ENCODE measurements around the gene ZG16.
"Not testable (repeated sequence)": the region's sequence is repeated elsewhere in the genome, so short reads cannot be mapped to it uniquely, and the experiment has no call there.

The ZG16 gene, protein sequence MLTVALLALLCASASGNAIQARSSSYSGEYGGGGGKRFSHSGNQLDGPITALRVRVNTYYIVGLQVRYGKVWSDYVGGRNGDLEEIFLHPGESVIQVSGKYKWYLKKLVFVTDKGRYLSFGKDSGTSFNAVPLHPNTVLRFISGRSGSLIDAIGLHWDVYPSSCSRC

DNA sequence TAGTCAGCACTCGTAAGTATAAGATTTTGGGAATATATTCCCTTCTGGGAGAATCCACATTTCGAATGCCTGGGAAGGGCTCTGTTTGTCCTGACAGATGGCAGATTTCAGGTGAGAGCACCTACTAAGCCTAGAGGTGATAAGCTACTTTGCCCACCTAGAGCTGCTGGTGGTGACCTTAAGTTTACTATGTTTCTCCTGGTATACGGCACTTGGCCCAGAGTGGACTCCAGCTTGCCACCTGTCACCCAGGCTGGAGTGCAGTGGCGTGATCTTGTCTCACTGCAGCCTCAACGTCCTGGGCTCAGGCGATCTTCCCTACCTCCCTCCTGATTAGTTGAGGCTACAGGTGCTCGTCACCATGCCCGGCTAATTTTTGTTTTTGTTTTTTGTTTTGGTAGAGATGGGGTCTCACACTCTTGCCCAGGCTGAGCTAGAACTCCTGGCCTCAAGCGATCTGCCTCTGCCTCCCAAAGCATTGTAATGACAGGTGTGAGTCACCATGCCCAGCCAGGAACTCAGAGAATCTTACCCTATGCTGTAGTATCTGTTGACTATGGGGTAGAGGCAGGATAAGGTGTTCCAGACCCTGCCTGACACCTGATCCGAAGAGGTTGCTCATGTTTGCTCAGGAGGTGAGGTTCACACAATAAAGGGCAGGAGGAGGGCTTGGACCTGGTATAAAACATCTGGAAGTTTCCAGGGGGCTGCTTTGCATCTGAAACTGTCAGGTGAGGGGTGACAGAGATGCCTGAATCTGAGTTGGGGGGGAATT, at the start of gene ZG16:
TSS of gene ZG16 (plus strand) at position 681 of the 775 bp plus-strand sequence. CDS start 1,011 bp downstream, outside the sequence.
- DNase-seq (ENCODE audit: low spot score) = no peak

DNA sequence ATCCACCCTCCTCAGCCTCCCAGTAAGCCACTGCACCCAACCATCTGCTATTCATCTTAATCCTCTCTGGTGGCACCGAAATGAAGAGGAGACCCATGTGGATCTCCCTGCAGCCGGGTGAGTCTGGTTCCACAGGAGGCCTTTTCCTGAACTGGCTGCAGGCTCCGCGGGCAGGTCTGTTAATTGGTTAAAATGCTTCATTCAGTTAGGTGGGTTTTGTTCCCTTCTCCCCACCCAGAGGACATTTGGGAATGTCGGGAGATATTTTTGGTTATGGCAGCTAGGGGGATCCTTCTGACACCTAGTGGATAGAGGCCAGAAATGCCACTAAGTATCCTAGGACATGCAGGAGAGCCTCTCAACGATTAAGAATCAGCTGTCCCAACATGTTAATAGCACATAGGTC, 48.9 kb upstream of the ZG16 start:
- DNase-seq (ENCODE audit: low spot score) = peak; percentile 71

DNA sequence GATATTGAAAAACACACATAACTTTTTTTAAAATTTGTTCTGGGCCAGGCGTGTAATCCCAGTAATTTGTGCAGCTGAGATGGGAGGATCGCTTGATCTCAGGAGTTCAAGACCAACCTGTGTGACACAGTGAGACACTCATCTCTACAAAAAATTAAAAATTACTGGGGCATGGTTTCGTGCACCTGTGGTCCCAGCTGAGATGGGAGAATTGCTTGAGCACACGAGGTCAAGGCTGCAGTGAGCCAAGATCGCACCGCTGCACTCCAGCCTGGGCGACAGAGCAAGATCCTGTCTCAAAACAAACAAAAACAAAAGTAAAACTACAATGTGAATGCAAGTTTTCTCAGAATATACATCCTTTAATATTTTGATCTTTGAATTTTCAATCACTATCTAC, 47.4 kb upstream of the ZG16 start:
- no peak for DNase-seq (ENCODE audit: low spot score)

DNA sequence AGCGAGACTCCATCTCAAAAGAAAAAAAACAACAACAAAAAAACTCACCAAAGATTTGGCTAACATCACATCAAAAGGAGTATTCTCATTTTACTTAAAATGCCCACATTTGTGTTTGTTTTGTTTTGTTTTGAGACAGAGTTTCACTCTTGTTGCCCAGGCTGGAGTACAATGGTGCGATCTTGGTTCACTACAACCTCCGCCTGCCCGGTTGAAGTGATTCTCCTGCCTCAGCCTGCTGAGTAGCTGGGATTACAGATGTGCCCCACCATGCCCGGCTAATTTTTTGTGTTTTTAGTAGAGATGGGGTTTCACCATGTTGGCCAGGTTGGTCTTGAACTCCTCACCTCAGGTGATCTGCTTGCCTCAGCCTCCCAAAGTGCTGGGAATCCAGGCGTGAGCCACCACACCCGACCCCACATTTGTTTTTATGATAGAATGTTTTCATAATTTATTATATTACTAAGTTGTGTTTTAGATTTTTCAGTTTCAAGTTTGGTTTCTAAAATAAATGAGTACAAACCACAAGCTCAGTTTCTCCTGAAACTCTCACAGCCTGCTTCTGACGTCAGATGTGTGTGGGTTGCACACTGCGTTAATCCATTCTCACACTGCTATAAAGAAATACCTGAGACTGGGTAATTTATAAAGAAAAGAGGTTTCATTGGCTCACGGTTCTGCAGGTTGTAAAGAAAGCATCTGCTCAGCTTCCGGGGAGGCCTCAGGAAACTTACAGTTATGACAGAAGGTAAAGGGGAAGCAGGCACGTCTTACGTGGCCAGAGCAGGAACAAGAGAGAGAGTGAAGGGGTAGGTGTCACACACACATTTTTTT, 46.1 kb upstream of the ZG16 start:
- DNase-seq (ENCODE audit: low spot score) = not testable (repeated sequence)

DNA sequence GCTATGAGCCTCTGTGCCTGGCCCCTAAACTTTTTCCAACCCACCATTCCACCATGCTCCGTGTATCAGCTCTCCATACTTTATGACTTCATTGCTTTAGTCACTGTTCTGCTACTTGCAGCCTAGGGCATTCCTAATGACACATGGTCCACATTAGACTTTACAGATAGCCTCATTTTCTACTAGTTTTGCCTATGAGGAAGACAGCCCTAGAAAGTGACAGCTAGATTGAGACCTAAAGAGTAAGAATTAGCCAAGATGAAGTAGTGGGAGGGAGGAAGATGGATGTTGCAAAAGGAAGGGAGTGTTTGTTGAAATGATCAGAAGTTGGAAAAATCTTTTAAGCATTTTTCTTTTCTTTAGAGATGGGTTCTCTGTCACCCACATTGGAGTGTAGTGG, 43.3 kb upstream of the ZG16 start:
- DNase-seq (ENCODE audit: low spot score) = no peak

DNA sequence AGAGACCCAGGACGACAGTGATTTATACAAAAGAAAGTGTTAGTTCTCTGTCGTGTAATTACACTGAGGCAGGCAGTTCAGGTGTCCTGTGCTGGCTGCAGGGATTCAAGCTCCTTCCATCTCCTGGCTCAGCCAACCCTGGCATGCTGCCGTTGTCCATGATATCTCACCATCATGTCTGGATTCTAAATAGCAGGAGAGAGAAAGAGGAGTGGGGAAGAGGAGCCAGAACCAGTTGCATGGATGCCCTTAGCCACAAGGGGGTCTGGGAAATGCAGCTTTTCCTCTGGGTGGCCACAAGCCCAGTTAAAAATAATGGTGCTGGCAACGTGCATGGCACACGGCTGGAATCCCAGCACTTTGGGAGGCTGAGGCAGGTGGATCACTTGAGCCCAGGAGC, 41.9 kb upstream of the ZG16 start:
- DNase-seq (ENCODE audit: low spot score) = no peak

DNA sequence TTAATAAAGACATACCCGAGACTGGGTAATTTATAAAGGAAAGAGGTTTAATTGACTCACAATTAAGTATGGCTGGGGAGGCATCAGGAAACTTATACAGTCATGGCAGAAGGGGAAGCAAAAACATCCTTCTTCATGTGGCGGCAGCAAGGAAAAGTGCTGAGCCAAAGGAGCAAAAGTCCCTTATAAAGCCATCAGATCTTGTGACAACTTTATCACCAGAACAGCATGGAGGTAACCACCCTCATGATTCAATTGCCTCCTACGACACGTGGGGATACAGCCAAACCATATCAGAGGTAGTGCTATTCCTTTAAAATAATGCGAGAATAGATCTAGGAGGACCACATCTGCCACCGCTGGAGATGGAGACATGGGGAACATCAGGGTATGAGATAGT, 41.3 kb upstream of the ZG16 start:
- no peak for DNase-seq (ENCODE audit: low spot score)

DNA sequence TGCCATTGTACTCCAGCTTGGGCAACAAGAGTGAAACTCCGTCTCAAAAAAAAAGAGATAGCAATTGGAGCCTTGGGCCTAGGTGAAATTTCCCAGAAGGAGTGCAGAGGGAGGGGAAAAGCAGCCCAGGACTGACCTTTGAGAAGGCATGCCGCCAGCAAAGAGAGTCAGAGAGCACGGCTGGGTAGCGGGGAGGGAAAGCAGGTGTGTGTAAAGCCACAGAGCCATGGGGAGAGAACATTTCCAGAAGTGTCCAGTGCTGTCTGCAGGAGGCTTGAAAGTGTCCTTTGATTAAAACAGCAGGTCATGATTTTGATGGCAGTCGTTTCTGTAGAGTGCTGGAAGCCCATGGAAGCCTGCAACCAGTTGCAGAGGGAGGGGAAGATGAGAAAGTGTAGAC, 40.3 kb upstream of the ZG16 start:
- no peak for DNase-seq (ENCODE audit: low spot score)

DNA sequence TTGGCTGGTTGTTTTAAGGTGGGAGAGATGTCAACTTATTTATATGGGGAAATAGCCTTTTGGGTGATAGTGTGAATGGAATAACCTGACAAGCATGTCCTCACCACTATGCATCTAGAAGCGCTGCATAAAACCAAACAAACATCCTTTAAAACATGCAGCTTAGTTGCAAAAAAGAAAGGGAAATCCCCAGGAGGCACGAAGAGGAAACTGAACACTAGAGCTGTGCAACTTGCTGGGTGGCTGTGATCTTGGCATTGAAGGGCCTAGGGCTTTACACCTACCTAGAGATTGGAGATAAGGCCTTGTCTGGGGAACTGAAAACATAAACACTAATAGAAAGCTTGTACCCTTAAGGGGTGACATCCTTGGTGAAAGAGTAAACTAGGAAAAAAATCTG, 39.5 kb upstream of the ZG16 start:
- no peak for DNase-seq (ENCODE audit: low spot score)

DNA sequence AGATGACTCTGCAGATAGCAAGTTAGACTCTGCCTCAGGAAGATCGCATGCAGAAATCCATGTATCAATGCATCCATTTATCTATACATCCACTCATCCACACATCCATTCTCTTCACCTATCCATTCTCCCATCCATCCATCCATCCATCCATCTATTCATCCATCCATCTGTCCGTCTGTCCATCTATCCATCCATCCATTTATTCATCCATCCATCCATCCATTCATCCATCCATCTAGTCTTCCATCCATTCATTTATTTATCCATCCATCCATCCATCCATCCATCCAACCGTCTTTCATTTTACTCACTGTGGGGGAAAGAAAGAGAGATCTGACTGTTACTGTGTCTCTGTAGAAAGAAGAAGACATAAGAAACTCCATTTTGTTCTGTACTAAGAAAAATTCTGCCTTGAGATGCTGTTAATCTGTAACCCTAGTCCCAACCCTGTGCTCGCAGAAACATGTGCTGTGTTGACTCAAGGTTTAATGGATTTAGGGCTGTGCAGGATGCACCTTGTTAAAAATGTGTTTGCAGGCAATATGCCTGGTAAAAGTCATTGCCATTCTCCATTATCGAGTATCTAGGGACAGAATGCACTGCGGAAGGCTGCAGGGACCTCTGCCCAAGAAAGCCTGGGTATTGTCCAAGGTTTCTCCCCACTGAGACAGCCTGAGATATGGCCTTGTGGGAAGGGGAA, 38.0 kb upstream of the ZG16 start:
- not testable (repeated sequence) for DNase-seq (ENCODE audit: low spot score)

DNA sequence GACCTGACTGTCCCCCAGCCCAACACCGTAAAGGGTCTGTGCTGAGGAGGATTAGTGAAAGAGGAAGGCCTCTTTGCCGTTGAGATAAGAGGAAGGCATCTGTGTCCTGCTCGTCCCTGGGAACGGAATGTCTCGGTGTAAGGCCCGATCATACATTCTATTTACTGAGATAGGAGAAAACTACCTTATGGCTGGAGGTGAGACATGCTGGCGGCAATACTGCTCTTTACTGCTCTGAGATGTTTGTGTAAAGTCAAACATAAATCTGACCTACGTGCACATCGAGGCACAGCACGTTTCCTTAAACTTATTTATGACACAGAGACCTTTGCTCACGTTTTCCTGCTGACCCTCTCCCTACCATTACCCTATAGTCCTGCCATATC, 37.4 kb upstream of the ZG16 start:
- DNase-seq (ENCODE audit: low spot score) = not testable (repeated sequence)

DNA sequence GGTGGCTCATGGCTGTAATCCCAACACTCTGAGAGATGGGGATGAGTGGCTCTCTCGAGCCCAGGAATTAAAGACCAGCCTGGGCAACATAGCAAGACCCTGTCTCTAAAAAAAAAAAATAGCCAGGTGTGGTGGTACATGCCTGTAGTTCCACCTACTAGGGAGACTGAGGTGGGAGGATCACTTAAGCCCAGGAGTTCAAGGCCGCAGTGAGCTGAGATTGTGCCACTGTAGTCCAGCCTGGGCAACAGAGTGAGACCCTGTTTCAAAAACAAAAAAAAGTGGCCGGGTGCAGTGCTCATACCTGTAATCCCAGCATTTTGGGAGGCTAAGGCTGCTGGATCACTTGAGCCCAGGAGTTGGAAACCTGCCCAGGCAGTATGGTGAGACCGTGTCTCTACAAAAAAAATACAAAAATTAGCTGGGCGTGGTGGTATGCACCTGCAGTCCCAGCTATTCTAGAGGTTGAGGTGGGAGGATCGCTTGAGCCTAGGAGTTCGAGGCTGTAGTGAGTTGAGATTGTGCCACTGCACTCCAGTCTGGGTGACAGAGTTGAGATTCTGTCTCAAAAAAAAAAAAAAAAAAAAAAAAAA, 35.3 kb upstream of the ZG16 start:
- no peak for DNase-seq (ENCODE audit: low spot score)

DNA sequence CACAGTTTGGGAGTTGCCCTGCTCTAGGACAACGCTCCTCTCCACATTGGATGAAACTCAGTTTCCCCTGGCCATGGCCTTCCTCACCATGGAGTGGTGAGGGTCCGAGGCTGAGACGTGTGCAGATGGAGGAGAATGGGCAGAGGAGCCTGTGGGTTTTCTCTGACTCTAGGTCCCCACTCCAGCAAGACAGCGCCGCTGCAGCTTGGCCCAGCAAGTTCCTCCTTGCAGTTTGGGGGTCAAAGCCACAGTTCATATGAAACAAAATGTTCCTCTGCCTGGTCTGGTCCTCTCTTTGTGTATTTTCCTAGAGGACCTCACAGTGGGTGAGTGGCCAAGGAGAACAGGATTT, 34.6 kb upstream of the ZG16 start:
- no peak for DNase-seq (ENCODE audit: low spot score)

DNA sequence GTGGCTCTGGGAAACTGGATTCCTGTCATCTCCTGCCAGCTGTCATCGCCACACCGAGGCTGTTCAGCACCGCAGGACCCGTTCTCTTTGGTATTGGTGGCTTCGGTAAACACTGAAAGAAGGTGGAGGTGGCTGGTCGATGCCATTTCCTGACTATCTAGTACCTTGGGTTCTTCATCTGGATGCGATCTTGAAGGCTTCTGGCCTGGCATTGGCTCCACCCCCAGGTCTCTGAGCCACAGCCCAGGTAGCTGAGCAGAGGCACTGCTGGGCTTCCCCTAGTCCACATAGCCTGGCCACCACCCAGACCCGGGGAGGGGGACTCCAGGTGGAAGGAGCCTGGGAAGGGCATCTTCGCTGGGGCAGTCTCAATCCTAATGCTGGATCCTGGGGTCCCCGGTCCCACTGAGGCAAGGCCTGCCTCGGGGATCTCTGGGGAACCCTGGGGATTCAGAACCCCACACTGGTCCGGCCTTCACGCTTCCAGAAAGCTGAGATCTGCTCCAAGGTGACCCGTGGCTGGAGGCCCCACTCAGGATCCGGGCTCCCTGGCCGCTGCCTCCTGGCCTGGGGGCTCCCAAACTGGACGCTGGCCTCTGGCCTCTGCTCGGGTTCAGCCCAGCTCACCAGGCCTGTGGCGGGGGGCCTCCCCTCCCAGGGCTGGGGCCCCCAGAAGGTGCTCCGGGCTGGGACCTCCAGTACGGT, 34.1 kb upstream of the ZG16 start:
- DNase-seq (ENCODE audit: low spot score) = no peak

DNA sequence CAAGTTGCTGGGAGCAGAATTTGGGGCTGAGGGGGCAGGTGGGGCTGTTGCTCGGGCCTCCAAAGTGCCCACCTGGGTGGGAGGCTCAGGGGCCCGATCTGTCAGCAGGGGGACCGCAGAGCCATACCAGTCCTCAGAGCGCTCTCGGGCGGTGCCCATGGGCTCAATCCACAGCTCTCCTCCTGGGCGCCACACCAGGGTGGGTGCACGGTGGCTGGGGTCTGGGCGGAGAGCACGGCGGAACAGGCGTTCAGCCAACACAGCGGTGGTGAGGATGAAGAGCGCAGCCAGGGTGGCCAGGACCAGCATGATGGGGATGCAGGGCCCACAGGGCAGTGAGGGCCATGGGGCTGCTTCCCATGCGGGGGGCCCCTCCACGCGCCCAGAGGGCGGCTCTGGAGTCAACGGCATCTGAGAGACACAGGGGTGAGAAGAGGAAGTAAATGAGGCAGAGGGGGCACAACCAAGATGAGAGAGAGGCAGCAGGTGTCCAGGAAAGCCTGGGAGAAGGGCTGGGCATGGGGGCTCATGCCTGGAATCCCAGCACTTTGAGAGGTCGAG, 33.4 kb upstream of the ZG16 start:
- no peak for DNase-seq (ENCODE audit: low spot score)

DNA sequence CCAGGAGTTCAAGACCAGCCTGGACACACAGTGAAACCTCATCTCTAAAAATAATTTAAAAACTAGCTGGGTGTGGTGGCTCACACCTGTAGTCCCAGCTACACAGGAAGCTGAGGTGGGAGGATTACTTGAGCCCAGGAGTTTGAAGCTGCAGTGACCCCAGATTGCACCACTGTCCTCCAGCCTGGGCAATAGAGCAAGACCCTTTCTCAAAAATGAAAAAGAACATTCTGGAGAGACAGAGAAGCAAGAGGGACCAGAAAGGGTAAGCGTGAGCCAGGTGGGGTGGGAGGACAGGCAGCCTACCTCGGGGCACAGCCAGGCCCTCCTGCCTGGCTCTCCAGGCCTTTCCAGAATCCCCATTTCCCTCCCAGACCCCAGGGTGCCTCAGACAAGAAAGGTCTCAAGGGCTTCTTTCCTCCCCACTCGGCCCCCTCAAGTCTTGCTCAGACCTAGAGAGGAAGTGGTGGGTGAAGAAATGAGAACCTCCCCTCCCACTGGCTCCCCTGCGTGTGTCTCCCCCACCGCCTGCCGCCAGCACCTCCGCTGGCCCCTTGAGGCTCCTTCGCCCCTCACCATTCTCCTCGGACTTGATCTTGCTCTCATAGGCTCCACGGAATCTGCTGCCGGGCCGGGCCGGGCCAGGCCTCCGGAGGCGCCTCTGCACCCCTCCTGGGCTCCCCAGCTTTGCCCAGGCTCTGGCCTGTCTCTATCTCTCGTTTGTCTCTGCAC, 32.8 kb upstream of the ZG16 start:
- no peak for DNase-seq (ENCODE audit: low spot score)

DNA sequence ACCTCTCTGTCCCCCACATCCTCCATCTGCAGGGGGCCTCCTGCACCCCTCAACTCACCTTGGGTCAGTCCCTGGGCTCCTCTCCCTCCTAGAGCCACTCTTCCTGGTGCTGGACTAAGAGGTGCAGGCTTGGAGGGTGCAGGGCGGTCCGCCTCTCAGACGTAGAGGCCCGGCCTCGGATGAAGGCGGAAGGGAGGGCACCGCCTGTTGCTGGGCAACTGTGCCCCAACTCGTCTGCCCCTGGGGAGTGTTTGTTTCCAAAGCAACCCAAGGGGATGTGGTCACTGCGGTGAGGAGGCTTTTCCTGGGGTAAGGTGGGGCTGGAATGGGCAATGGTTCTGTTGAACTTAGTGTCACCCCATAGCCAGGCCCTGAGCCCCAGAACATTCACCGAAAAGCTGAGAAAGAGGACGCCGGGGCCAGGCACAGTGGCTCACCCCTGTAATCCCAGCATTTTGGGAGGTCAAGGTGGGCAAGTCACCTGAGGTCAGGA, 32.2 kb upstream of the ZG16 start, which contains the start of gene C16orf54:
TSS of gene C16orf54 (minus strand) at position 138 of the 493 bp plus-strand sequence. CDS start 1,039 bp downstream, outside the sequence.
- DNase-seq (ENCODE audit: low spot score) = no peak

DNA sequence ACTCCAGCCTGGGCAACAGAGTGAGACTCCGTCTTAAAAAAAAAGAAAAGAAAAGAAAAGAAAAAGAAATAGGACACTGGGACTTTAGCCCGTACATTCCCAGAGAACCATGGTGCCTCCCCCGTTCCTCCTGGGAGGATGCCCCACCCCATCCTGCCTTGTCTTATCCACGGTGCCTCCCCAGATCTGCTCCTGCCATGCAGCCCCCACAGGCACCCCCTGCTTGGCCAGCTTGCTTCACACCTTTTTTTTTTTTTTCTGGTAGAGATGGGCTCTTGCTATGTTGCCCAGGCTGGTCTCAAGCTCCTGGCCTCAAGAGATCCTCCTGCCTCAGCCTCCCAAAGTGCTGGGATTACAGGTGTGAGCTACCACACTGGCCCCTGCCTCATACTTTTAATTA, 31.5 kb upstream of the ZG16 start:
- not testable (repeated sequence) for DNase-seq (ENCODE audit: low spot score)

DNA sequence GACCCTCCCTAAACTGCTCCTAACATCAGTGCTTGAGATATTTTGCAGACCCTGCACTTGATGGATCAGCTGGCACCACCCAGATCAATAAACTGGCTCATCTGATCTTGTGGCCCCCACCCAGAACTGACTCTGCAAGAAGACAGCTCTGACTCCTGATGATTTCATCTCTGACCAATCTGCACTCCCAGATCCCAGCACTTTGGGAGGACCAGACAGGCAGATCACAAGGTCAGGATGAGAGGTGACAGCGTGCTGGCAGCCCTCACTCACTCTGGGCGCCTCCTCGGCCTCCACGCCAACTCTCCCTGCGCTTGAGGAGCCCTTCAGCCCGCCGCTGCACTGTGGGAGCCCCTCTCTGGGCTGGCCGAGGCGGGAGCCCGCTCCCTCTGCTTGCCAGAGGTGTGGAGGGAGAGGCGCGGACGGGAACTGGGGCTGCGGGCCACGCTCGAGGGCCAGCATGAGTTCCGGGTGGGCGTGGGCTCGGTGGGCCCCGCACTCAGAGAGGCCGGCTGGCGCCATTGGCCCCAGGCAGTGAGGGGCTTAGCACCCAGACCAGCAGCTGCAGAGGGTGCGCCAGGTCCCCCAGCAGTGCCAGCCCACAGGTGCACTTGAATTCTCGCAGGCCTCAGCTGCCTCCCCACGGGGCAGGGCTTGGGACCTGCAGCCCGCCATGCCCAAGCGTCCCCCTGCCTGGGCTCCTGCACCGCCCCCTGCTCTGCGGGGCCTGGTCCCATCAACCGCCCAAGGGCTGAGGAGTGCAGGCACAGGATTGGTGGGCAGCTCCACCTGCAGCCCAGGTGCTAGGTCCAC, 29.9 kb upstream of the ZG16 start:
- no peak for DNase-seq (ENCODE audit: low spot score)
